MG63 (cell line): ENCODE results near the gene EI24. TPM values are rescaled to one million over a fixed set of nuclear protein-coding genes. Genes with fewer than 3 reads are reported as not detected.
"Not testable (repeated sequence)": the region's sequence is repeated elsewhere in the genome, so short reads cannot be mapped to it uniquely, and the experiment has no call there.

ENCODE experiments used
- DNase-seq: peaks from one replicate; pipeline ENCODE4 v3.0.0-alpha.2; 2020
- H3K27me3 ChIP-seq: fragments of 250-450 bp; sonication (Bioruptor Pico); 2 replicates; pipeline ENCODE4 v1.5.1; 2020; ENCODE audit warnings: mild to moderate bottlenecking, moderate library complexity
- H3K36me3 ChIP-seq: fragments of 250-450 bp; sonication (Bioruptor Pico); 2 replicates; pipeline ENCODE4 v1.5.1; 2020; ENCODE audit warnings: mild to moderate bottlenecking, moderate library complexity
- H3K4me3 ChIP-seq: fragments of 250-450 bp; sonication (Bioruptor Pico); 2 replicates; pipeline ENCODE4 v1.5.1; 2020; ENCODE audit warnings: mild to moderate bottlenecking, moderate library complexity
- H3K9me3 ChIP-seq: fragments of 250-450 bp; sonication (Bioruptor Pico); 2 replicates; pipeline ENCODE4 v1.5.1; 2020; ENCODE audit warnings: mild to moderate bottlenecking, moderate library complexity
- total RNA-seq: library from RNA; depleted of rRNA; stranded (reverse); fragments of >200 nt; shearing (Covaris generic); gene quantifications from 2 replicates; pipeline ENCODE4 v1.2.3, GENCODE V29; 2014; ENCODE audit warnings: low replicate concordance; rRNA removed

The EI24 gene
- 24.1 and 36.1 TPM in 2 replicates for total RNA-seq

GRCh38 chr11:125568970-125569914 is at the start of gene EI24:
TSS of gene EI24 (plus strand) at chr11:125569477. CDS start at chr11:125572528, 3,051 bp downstream.
- Histone ChIP-seq H3K36me3 (peaks cover 26% of the 10 kb centered on the region), H3K27me3 (no peaks in the 10 kb centered on the region), H3K4me3 (peak within 1 kb of the TSS; percentile 85), H3K9me3 (no peaks in the 10 kb centered on the region)
- peak; percentile 94 for DNase-seq

- DNase-seq = no peak
- no peaks in the 10 kb centered on the region for H3K27me3 ChIP-seq
- H3K4me3 ChIP-seq = no peak overlapping the region
- no peaks in the 10 kb centered on the region for H3K36me3 ChIP-seq
- peaks cover 1% of the 10 kb centered on the region; the same call in 1 of the 2 replicates for H3K9me3 ChIP-seq
Observed at GRCh38 chr11:125519860-125520834, 49.1 kb upstream of the EI24 start.

GRCh38 chr11:125525303-125525702 is 44.0 kb upstream of the EI24 start:
- no peaks in the 10 kb centered on the region; the same call in 1 of the 2 replicates for H3K9me3 ChIP-seq
- no peak for DNase-seq
- no peaks in the 10 kb centered on the region for H3K36me3 ChIP-seq
- H3K27me3 ChIP-seq = no peaks in the 10 kb centered on the region
- no peak overlapping the region for H3K4me3 ChIP-seq

GRCh38 chr11:125532668-125533067 is 36.6 kb upstream of the EI24 start:
- Histone ChIP-seq H3K9me3 (no peaks in the 10 kb centered on the region), H3K4me3 (no peak overlapping the region), H3K27me3 (0 out of 2 replicates have a peak, but pooled peaks cover 2% of the 10 kb centered on the region), H3K36me3 (no peaks in the 10 kb centered on the region)
- no peak for DNase-seq

- H3K4me3 ChIP-seq = no peak overlapping the region
- no peak for DNase-seq
- H3K36me3 ChIP-seq = no peaks in the 10 kb centered on the region
- no peaks in the 10 kb centered on the region for H3K9me3 ChIP-seq
- H3K27me3 ChIP-seq = 0 out of 2 replicates have a peak, but pooled peaks cover 2% of the 10 kb centered on the region
Observed at GRCh38 chr11:125535585-125535984, 33.7 kb upstream of the EI24 start.

GRCh38 chr11:125536834-125537233 is 32.4 kb upstream of the EI24 start:
- not testable (repeated sequence) for H3K4me3 ChIP-seq, DNase-seq, H3K9me3 ChIP-seq, H3K36me3 ChIP-seq, H3K27me3 ChIP-seq

GRCh38 chr11:125542709-125543108 is 26.6 kb upstream of the EI24 start:
- DNase-seq = no peak
- peaks cover 3% of the 10 kb centered on the region; the same call in 1 of the 2 replicates for H3K27me3 ChIP-seq

GRCh38 chr11:125550780-125551179 is 18.5 kb upstream of the EI24 start:
- Histone ChIP-seq H3K36me3 (no peaks in the 10 kb centered on the region), H3K27me3 (peaks cover 8% of the 10 kb centered on the region)

More at GRCh38 chr11:125542709-125543108, 26.6 kb upstream of the EI24 start:
- Histone ChIP-seq H3K36me3 (no peaks in the 10 kb centered on the region), H3K4me3 (no peak overlapping the region), H3K9me3 (no peaks in the 10 kb centered on the region; the same call in 1 of the 2 replicates)

GRCh38 chr11:125551835-125552342 is 17.4 kb upstream of the EI24 start:
- no peak for DNase-seq
- Histone ChIP-seq H3K36me3 (no peaks in the 10 kb centered on the region), H3K4me3 (no peak overlapping the region), H3K27me3 (peaks cover 6% of the 10 kb centered on the region), H3K9me3 (peaks cover 3% of the 10 kb centered on the region; the same call in 1 of the 2 replicates)

More at GRCh38 chr11:125550780-125551179, 18.5 kb upstream of the EI24 start:
- no peak for DNase-seq
- peaks cover 3% of the 10 kb centered on the region; the same call in 1 of the 2 replicates for H3K9me3 ChIP-seq
- H3K4me3 ChIP-seq = no peak overlapping the region

- Histone ChIP-seq H3K27me3 (peaks cover 6% of the 10 kb centered on the region), H3K4me3 (no peak overlapping the region), H3K9me3 (peaks cover 3% of the 10 kb centered on the region; the same call in 1 of the 2 replicates), H3K36me3 (no peaks in the 10 kb centered on the region)
- no peak for DNase-seq
Observed at GRCh38 chr11:125552927-125553326, 16.4 kb upstream of the EI24 start.

- Histone ChIP-seq H3K4me3 (no peak overlapping the region), H3K36me3 (no peaks in the 10 kb centered on the region), H3K9me3 (peaks cover 3% of the 10 kb centered on the region; the same call in 1 of the 2 replicates), H3K27me3 (peaks cover 6% of the 10 kb centered on the region)
- no peak for DNase-seq
Observed at GRCh38 chr11:125553357-125553756, 15.9 kb upstream of the EI24 start.

GRCh38 chr11:125554038-125554437 is 15.2 kb upstream of the EI24 start:
- Histone ChIP-seq H3K36me3 (no peaks in the 10 kb centered on the region), H3K9me3 (peaks cover 3% of the 10 kb centered on the region; the same call in 1 of the 2 replicates), H3K27me3 (no peaks in the 10 kb centered on the region), H3K4me3 (no peak overlapping the region)
- DNase-seq = no peak

GRCh38 chr11:125559888-125560287 is 9.4 kb upstream of the EI24 start:
- H3K9me3 ChIP-seq = no peaks in the 10 kb centered on the region
- H3K36me3 ChIP-seq = no peaks in the 10 kb centered on the region
- H3K27me3 ChIP-seq = no peaks in the 10 kb centered on the region
- peak; percentile 20 for DNase-seq
- H3K4me3 ChIP-seq = no peak overlapping the region

GRCh38 chr11:125561924-125562323 is 7.4 kb upstream of the EI24 start:
- no peaks in the 10 kb centered on the region for H3K9me3 ChIP-seq
- no peak for DNase-seq
- no peak overlapping the region for H3K4me3 ChIP-seq
- no peaks in the 10 kb centered on the region for H3K27me3 ChIP-seq
- no peaks in the 10 kb centered on the region for H3K36me3 ChIP-seq

- Histone ChIP-seq H3K9me3 (no peaks in the 10 kb centered on the region), H3K27me3 (no peaks in the 10 kb centered on the region), H3K36me3 (no peaks in the 10 kb centered on the region), H3K4me3 (no peak overlapping the region)
- no peak for DNase-seq
Observed at GRCh38 chr11:125562430-125562829, 6.8 kb upstream of the EI24 start.

- Histone ChIP-seq H3K27me3 (no peaks in the 10 kb centered on the region), H3K36me3 (no peaks in the 10 kb centered on the region), H3K9me3 (no peaks in the 10 kb centered on the region), H3K4me3 (no peak overlapping the region)
- DNase-seq = no peak
Observed at GRCh38 chr11:125564357-125564756, 4.9 kb upstream of the EI24 start.
